Rectal smooth muscle tissue (tissue), 1 donor: ENCODE measurements around the gene RHOF.

ENCODE experiments used
- H3K27ac ChIP-seq: one replicate; pipeline ENCODE4 v1.7.0; 2013; ENCODE audit warnings: low read depth, low read length, inconsistent platforms
- H3K27me3 ChIP-seq: one replicate; pipeline ENCODE4 v1.7.0; 2013; ENCODE audit warnings: low read length; ENCODE audit not compliant: control insufficient read depth, insufficient read depth
- H3K36me3 ChIP-seq: one replicate; pipeline ENCODE4 v1.7.0; 2013; ENCODE audit warnings: low read length; ENCODE audit not compliant: control insufficient read depth, insufficient read depth
- H3K4me1 ChIP-seq: one replicate; pipeline ENCODE4 v1.7.0; 2013; ENCODE audit warnings: low read length; ENCODE audit not compliant: control insufficient read depth, insufficient read depth
- H3K4me3 ChIP-seq: one replicate; pipeline ENCODE4 v1.7.0; 2013; ENCODE audit warnings: low read length
- H3K9ac ChIP-seq: one replicate; pipeline ENCODE4 v1.7.0; 2013; ENCODE audit warnings: low read length

RHOF gene

GRCh38 chr12:121806546-121807423 lies 13.3 kb upstream of the RHOF start:
- peaks cover 20% of the 10 kb centered on the region for H3K36me3 ChIP-seq
- H3K27ac ChIP-seq: no peak overlapping the region
- H3K27me3 ChIP-seq: no peaks in the 10 kb centered on the region
- peaks cover 30% of the 10 kb centered on the region for H3K4me1 ChIP-seq
- H3K4me3 ChIP-seq: peak overlapping the region; percentile 52
- no peak overlapping the region for H3K9ac ChIP-seq

GRCh38 chr12:121806009-121806545 lies 12.6 kb upstream of the RHOF start:
- Histone ChIP-seq H3K27ac (no peak overlapping the region), H3K4me1 (peaks cover 23% of the 10 kb centered on the region), H3K27me3 (no peaks in the 10 kb centered on the region), H3K9ac (no peak overlapping the region), H3K4me3 (peak overlapping the region; percentile 52), H3K36me3 (peaks cover 20% of the 10 kb centered on the region)

GRCh38 chr12:121805171-121806008 lies 11.9 kb upstream of the RHOF start:
- H3K9ac ChIP-seq: no peak overlapping the region
- H3K4me3 ChIP-seq: peak overlapping the region; percentile 52
- no peaks in the 10 kb centered on the region for H3K27me3 ChIP-seq
- H3K27ac ChIP-seq: peak overlapping the region; percentile 76
- peaks cover 17% of the 10 kb centered on the region for H3K4me1 ChIP-seq
- H3K36me3 ChIP-seq: peaks cover 16% of the 10 kb centered on the region

GRCh38 chr12:121804417-121805111 lies 11.1 kb upstream of the RHOF start:
- H3K27ac ChIP-seq: peak overlapping the region; percentile 76
- peak overlapping the region; percentile 13 for H3K9ac ChIP-seq
- peaks cover 15% of the 10 kb centered on the region for H3K4me1 ChIP-seq

GRCh38 chr12:121803861-121804416 lies 10.5 kb upstream of the RHOF start, which contains the start of gene SETD1B:
Gene SETD1B (plus strand): TSS chr12:121804009. CDS start chr12:121804738, 729 bp downstream.
- Histone ChIP-seq H3K4me1 (peaks cover 20% of the 10 kb centered on the region), H3K27me3 (no peaks in the 10 kb centered on the region), H3K9ac (peak within 1 kb of the TSS; percentile 59), H3K4me3 (peak within 1 kb of the TSS; percentile 92), H3K27ac (peak within 1 kb of the TSS; percentile 98), H3K36me3 (peaks cover 7% of the 10 kb centered on the region)

More at GRCh38 chr12:121804417-121805111, 11.1 kb upstream of the RHOF start:
- peaks cover 10% of the 10 kb centered on the region for H3K36me3 ChIP-seq
- H3K4me3 ChIP-seq: peak overlapping the region; percentile 48
- H3K27me3 ChIP-seq: no peaks in the 10 kb centered on the region

GRCh38 chr12:121802843-121803698 lies 9.6 kb upstream of the RHOF start:
- H3K36me3 ChIP-seq: peaks cover under 1% of the 10 kb centered on the region
- H3K4me3 ChIP-seq: peak overlapping the region; percentile 92
- H3K27ac ChIP-seq: peak overlapping the region; percentile 98
- no peaks in the 10 kb centered on the region for H3K27me3 ChIP-seq
- peaks cover 28% of the 10 kb centered on the region for H3K4me1 ChIP-seq
- peak overlapping the region; percentile 59 for H3K9ac ChIP-seq

- H3K36me3 ChIP-seq: no peaks in the 10 kb centered on the region
- H3K4me3 ChIP-seq: peak overlapping the region; percentile 92
- H3K27me3 ChIP-seq: no peaks in the 10 kb centered on the region
- peaks cover 34% of the 10 kb centered on the region for H3K4me1 ChIP-seq
- H3K27ac ChIP-seq: peak overlapping the region; percentile 98
- peak overlapping the region; percentile 32 for H3K9ac ChIP-seq
Observed at GRCh38 chr12:121802485-121802842, 9.0 kb upstream of the RHOF start.

- Histone ChIP-seq H3K4me3 (peak overlapping the region; percentile 92), H3K27ac (peak overlapping the region; percentile 98), H3K4me1 (peaks cover 35% of the 10 kb centered on the region), H3K9ac (peak overlapping the region; percentile 97), H3K27me3 (no peaks in the 10 kb centered on the region), H3K36me3 (no peaks in the 10 kb centered on the region)
Observed at GRCh38 chr12:121801595-121802484, 8.4 kb upstream of the RHOF start.

- Histone ChIP-seq H3K4me1 (peaks cover 34% of the 10 kb centered on the region), H3K4me3 (peak overlapping the region; percentile 92), H3K9ac (peak overlapping the region; percentile 97), H3K36me3 (no peaks in the 10 kb centered on the region), H3K27ac (peak overlapping the region; percentile 98), H3K27me3 (no peaks in the 10 kb centered on the region)
Observed at GRCh38 chr12:121800694-121801594, 7.5 kb upstream of the RHOF start.
